Measurements from ENCODE around the gene COL20A1. TPM values are rescaled to one million over a fixed set of nuclear protein-coding genes. Genes with fewer than 3 reads are reported as not detected.

Gene COL20A1
- total and polyA plus RNA-seq, 12 donors: 0.26 to 0.30 TPM; not detected in 10

Small RNAs within 50 kb of the gene (microRNA-seq; reads per million reads assigned to microRNA genes)
- 0 to 0.60 reads per million in 2 donors for gene MIR4326

Other genes starting within 250 kb of the COL20A1 start
- gene YTHDF1, start 77.1 kb upstream of the COL20A1 start, total RNA-seq: 10 to 100 TPM; 18.3 to 31.6 (median 21.7) TPM
- 10 to 100 TPM; 15.3 to 19.8 TPM for gene YTHDF1, start 77.1 kb upstream of the COL20A1 start, polyA plus RNA-seq
- 1 to 10 TPM in 1 of 10 donors, under 1 TPM in 4, not detected in 5; 0.21 to 2.1 (median 0.37) TPM for gene BIRC7, start 57.3 kb upstream of the COL20A1 start, total RNA-seq
- not detected for gene BIRC7, start 57.3 kb upstream of the COL20A1 start, polyA plus RNA-seq
- gene NKAIN4, start 38.7 kb upstream of the COL20A1 start, total RNA-seq: not detected
- under 1 TPM in 1 of 2 donors, not detected in 1; 0.04 TPM for gene NKAIN4, start 38.7 kb upstream of the COL20A1 start, polyA plus RNA-seq
- gene ARFGAP1, start 20.4 kb upstream of the COL20A1 start, total RNA-seq: 10 to 100 TPM; 20.4 to 40.4 (median 28.4) TPM
- gene ARFGAP1, start 20.4 kb upstream of the COL20A1 start, polyA plus RNA-seq: 10 to 100 TPM; 46.2 to 72.6 TPM
- 1 to 10 TPM in 4 of 10 donors, under 1 TPM in 2, not detected in 4; 0.38 to 1.5 (median 1.1) TPM for gene CHRNA4, start 68.2 kb downstream of the COL20A1 start, total RNA-seq
- under 1 TPM; 0.06 to 0.22 TPM for gene CHRNA4, start 68.2 kb downstream of the COL20A1 start, polyA plus RNA-seq
- 1 to 10 TPM in 3 of 10 donors, under 1 TPM in 1, not detected in 6; 0.26 to 3.8 (median 1.9) TPM for gene KCNQ2, start 179.5 kb downstream of the COL20A1 start, total RNA-seq
- gene KCNQ2, start 179.5 kb downstream of the COL20A1 start, polyA plus RNA-seq: under 1 TPM in 1 of 2 donors, not detected in 1; 0.03 TPM
- 1,000 to 10,000 TPM; 1,074 to 1,437 (median 1,307) TPM for gene EEF1A2, start 205.9 kb downstream of the COL20A1 start, total RNA-seq
- 1,000 to 10,000 TPM in 1 of 2 donors, 100 to 1,000 TPM in 1; 881 to 1,465 TPM for gene EEF1A2, start 205.9 kb downstream of the COL20A1 start, polyA plus RNA-seq
- gene PPDPF, start 227.6 kb downstream of the COL20A1 start, total RNA-seq: 100 to 1,000 TPM; 186 to 433 (median 269) TPM
- gene PPDPF, start 227.6 kb downstream of the COL20A1 start, polyA plus RNA-seq: 100 to 1,000 TPM; 261 to 324 TPM
- gene PTK6, start 244.2 kb downstream of the COL20A1 start, total RNA-seq: under 1 TPM in 2 of 10 donors, not detected in 8; 0.06 to 0.28 TPM
- gene PTK6, start 244.2 kb downstream of the COL20A1 start, polyA plus RNA-seq: under 1 TPM in 1 of 2 donors, not detected in 1; 0.03 TPM

All from heart right ventricle (tissue), 12 donors.